Endodermal cell (in vitro differentiated cells): ENCODE data around the gene ROMO1. TPM values are rescaled to one million over a fixed set of nuclear protein-coding genes. Genes with fewer than 3 reads are reported as not detected.
A peak's percentile ranks its signal among the peaks of the same experiment; 100 is the strongest.

Experiments used
- DNase-seq: peaks from one replicate; pipeline ENCODE4 v3.0.0-alpha.2; 2017
- H3K27ac ChIP-seq: 2 replicates; pipeline ENCODE4 v1.5.1; 2013; ENCODE audit warnings: mild to moderate bottlenecking, low read depth, low read length, moderate library complexity
- H3K27me3 ChIP-seq: 2 replicates; pipeline ENCODE4 v1.6.1; 2013; ENCODE audit warnings: mild to moderate bottlenecking, low read length, moderate library complexity; ENCODE audit not compliant: insufficient read depth, control insufficient read depth, poor library complexity, severe bottlenecking
- H3K36me3 ChIP-seq: 2 replicates; pipeline ENCODE4 v1.7.0; 2013; ENCODE audit warnings: mild to moderate bottlenecking, low read length, moderate library complexity; ENCODE audit not compliant: control insufficient read depth, insufficient read depth
- H3K4me1 ChIP-seq: one replicate; pipeline ENCODE4 v1.7.0; 2013; ENCODE audit warnings: low read length; ENCODE audit not compliant: control insufficient read depth, insufficient read depth
- H3K4me3 ChIP-seq: 2 replicates; pipeline ENCODE4 v1.5.1; 2013; ENCODE audit warnings: mild to moderate bottlenecking, low read length, moderate library complexity
- H3K9ac ChIP-seq: 2 replicates; pipeline ENCODE4 v1.6.1; 2013; ENCODE audit warnings: mild to moderate bottlenecking, low read length, moderate library complexity; ENCODE audit not compliant: poor library complexity, severe bottlenecking; ENCODE audit errors: extremely low read depth
- H3K9me3 ChIP-seq: 2 replicates; pipeline ENCODE4 v1.6.1; 2013; ENCODE audit warnings: mild to moderate bottlenecking, low read length, moderate library complexity; ENCODE audit not compliant: control insufficient read depth
- H3K27ac Mint-ChIP-seq: 2 replicates; pipeline ENCODE4 v1.8.0; 2020; ENCODE audit warnings: mixed read lengths
- H3K27me3 Mint-ChIP-seq: 2 replicates; pipeline ENCODE4 v1.8.0; 2021; ENCODE audit warnings: mild to moderate bottlenecking, mixed read lengths; ENCODE audit not compliant: insufficient read depth
- H3K36me3 Mint-ChIP-seq: 2 replicates; pipeline ENCODE4 v1.8.0; 2020; ENCODE audit warnings: low read depth, mixed read lengths
- H3K4me1 Mint-ChIP-seq: 2 replicates; pipeline ENCODE4 v1.8.0; 2020; ENCODE audit warnings: mixed read lengths
- H3K4me3 Mint-ChIP-seq: 2 replicates; pipeline ENCODE4 v1.8.0; 2020; ENCODE audit warnings: mild to moderate bottlenecking, moderate library complexity, mixed read lengths
- H3K9me3 Mint-ChIP-seq: 2 replicates; pipeline ENCODE4 v1.8.0; 2020; ENCODE audit warnings: mild to moderate bottlenecking, mixed read lengths
- CTCF ChIP-seq: fragments of 200-600 bp; sonication (generic); conservative IDR thresholded peaks from 2 replicates; pipeline ENCODE4 v1.5.0; 2021; ENCODE audit warnings: antibody characterized with exemption, mild to moderate bottlenecking
- WGBS, 2 experiments: methylation state at CpG; one replicate each; pipeline versions ENCODE4 v1.1.5 to v1.1.7; 2013; ENCODE audit warnings: missing lambda C conversion rate in 2 of 2, mixed read lengths in 1 of 2; ENCODE audit not compliant: insufficient coverage in 1 of 2, insufficient read length in 1 of 2; 5-methylcytosine and 5-hydroxymethylcytosine counted together
- long read RNA-seq, 4 experiments: library from polyadenylated mRNA in 2 of 4; library from RNA in 1 of 4; library from capped mRNA in 1 of 4; stranded (forward) in 3 of 4; unstranded in 1 of 4; transcript quantifications; one replicate each; pipeline ENCODE4 v2.0.0, GENCODE V29; 2020 to 2021; ENCODE audit warnings: inconsistent platforms in 1 of 4
- polyA plus RNA-seq, 2 experiments: library from polyadenylated mRNA; stranded (reverse); fragments of 50-300 nt; gene quantifications; one replicate each; pipeline ENCODE4 v1.2.3, GENCODE V29; 2013
- total RNA-seq, 2 donors: library from RNA; stranded (reverse); fragmentation: NEBNext Ultra II Directional in 1 of 2; extraction: Animal tissue kit (Norgen Biotek cat#: 25700) in 1 of 2; gene quantifications; 2 replicates in 1 of 2; 3 replicates in 1 of 2; pipeline ENCODE4 v1.2.1, GENCODE V29; 2021

The ROMO1 gene
- 100 to 1,000 TPM; 194 to 243 TPM for total RNA-seq
- 207 TPM for polyA plus RNA-seq (2013, experiment 1 of 2)
- polyA plus RNA-seq (2013, experiment 2 of 2): 196 TPM
- long read RNA-seq, experiment 1, transcript ROMO1-201 (2 exons, 496 nt): major isoform, 38 of 98 reads
- long read RNA-seq, experiment 1, transcript ROMO1-203 (3 exons, 422 nt): minor isoform, 32 of 98 reads
- long read RNA-seq, experiment 1, transcript ROMO1-204 (3 exons, 498 nt): minor isoform, 25 of 98 reads
- long read RNA-seq, experiment 1, partial matches to known transcripts: 0 of 98 reads
- long read RNA-seq, experiment 1, other reads (novel, unspliced or antisense): 2 of 98 reads
- long read RNA-seq, experiment 2, transcript ROMO1-201 (2 exons, 496 nt): minor isoform, 9 of 89 reads
- long read RNA-seq, experiment 2, transcript ROMO1-203 (3 exons, 422 nt): major isoform, 58 of 89 reads
- long read RNA-seq, experiment 2, transcript ROMO1-204 (3 exons, 498 nt): minor isoform, 21 of 89 reads
- long read RNA-seq, experiment 2, partial matches to known transcripts: 0 of 89 reads
- long read RNA-seq, experiment 2, other reads (novel, unspliced or antisense): 0 of 89 reads
- long read RNA-seq, experiment 3, transcript ROMO1-203 (3 exons, 422 nt): major isoform, 37 of 80 reads
- long read RNA-seq, experiment 3, transcript ROMO1-201 (2 exons, 496 nt): minor isoform, 16 of 80 reads
- long read RNA-seq, experiment 3, transcript ROMO1-204 (3 exons, 498 nt): minor isoform, 25 of 80 reads
- long read RNA-seq, experiment 3, partial matches to known transcripts: 0 of 80 reads
- long read RNA-seq, experiment 3, other reads (novel, unspliced or antisense): 2 of 80 reads
- long read RNA-seq, experiment 4: 0 reads

DNA sequence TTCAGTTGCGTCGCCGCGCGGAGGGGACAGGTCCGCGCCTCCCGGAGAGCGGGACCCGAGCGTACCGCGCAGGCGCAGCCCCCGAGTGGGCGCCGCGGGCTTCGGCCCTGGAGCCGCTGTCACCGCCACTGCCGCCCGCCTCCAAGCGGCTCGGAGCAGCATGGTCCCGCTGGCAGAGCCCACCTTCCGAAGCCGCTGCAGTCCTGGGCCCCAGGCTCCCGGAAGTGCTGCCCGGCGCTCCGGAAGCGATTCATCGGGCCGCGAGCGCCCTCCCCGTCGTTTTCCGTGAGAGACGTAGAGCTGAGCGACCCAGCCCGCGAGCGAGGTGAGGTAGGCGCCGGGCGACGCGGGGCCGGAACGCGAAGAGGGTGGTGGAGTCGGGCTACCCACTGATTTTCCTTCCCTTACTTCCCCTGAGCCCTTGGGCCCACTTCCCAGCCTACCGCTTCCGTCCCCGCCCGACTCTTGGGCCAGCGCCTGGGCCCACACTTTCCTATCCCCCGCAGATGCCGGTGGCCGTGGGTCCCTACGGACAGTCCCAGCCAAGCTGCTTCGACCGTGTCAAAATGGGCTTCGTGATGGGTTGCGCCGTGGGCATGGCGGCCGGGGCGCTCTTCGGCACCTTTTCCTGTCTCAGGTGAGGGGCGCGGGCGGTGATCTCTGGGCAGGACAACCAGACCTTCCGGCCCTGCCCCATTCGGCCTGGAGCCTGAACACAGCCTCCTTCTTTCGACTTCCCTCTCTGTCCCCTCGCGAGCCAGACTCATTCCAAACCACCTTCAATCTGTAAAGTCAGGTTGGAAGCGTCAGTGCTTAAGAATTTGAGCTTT is at the start of gene ROMO1, which contains the start of gene NFS1:
Gene ROMO1, plus strand, starts transcription at position 279 of the 830 bp plus-strand sequence. Its CDS starts 228 bp downstream, at position 507.
Gene NFS1, minus strand, starts transcription at position 226 of the 830 bp plus-strand sequence. Its CDS starts 64 bp downstream, at position 162.
- Mint-ChIP-seq H3K36me3 (peaks cover 45% of the 10 kb centered on the region), H3K27ac (peak within 1 kb of the TSS; percentile 99), H3K27me3 (no peaks in the 10 kb centered on the region), H3K4me1 (peaks cover 21% of the 10 kb centered on the region), H3K9me3 (no peaks in the 10 kb centered on the region), H3K4me3 (peak within 1 kb of the TSS; percentile 94)
- peak within 1 kb of the TSS; percentile 62 for H3K27ac ChIP-seq
- H3K4me1 ChIP-seq: peaks cover 3% of the 10 kb centered on the region
- no peak for TF ChIP-seq CTCF
- 0% methylated on average over 28 to 81 of the region's 81 CpGs for WGBS, 2 experiments
- H3K27me3 ChIP-seq: no peaks in the 10 kb centered on the region
- peak within 1 kb of the TSS; percentile 87 for H3K9ac ChIP-seq
- peak; percentile 96 for DNase-seq
- peak within 1 kb of the TSS; percentile 96 for H3K4me3 ChIP-seq
- H3K36me3 ChIP-seq: peaks cover 44% of the 10 kb centered on the region
- H3K9me3 ChIP-seq: no peaks in the 10 kb centered on the region

DNA sequence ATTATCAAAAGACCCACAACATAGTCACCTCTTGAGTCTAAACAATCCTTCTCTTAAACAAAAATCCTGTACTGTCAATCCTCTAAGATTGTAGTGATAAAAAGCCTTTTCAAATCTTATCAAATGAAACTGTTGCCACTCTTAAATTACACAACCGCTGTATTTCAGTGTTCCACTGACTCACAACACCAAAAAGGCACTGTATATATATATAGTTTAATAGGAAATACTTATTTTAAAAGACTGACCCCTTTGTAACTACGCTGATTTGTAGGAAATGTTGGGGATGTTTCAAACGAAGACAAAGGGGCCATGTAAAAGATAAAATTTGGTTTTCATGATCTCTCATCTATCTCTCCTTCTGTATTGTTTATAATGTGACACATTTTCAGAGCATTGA is 48.6 kb upstream of the ROMO1 start:
- 100% methylated on average over 2 of the region's 3 CpGs for WGBS, 2 experiments
- H3K27me3 Mint-ChIP-seq: no peaks in the 10 kb centered on the region
- H3K36me3 ChIP-seq: peaks cover 66% of the 10 kb centered on the region
- H3K9ac ChIP-seq: no peak overlapping the region
- no peaks in the 10 kb centered on the region for H3K9me3 ChIP-seq
- no peaks in the 10 kb centered on the region for H3K27me3 ChIP-seq
- H3K4me1 Mint-ChIP-seq: peaks cover 6% of the 10 kb centered on the region
- no peak for TF ChIP-seq CTCF
- H3K9me3 Mint-ChIP-seq: no peaks in the 10 kb centered on the region
- no peaks in the 10 kb centered on the region for H3K4me1 ChIP-seq
- H3K27ac ChIP-seq: no peak overlapping the region
- H3K4me3 Mint-ChIP-seq: no peak overlapping the region
- no peak for DNase-seq
- H3K4me3 ChIP-seq: no peak overlapping the region
- H3K27ac Mint-ChIP-seq: no peak overlapping the region
- peaks cover 21% of the 10 kb centered on the region for H3K36me3 Mint-ChIP-seq

- no peaks in the 10 kb centered on the region for H3K9me3 ChIP-seq
- no peaks in the 10 kb centered on the region for H3K4me1 ChIP-seq
- H3K9me3 Mint-ChIP-seq: no peaks in the 10 kb centered on the region
- TF ChIP-seq CTCF: no peak
- DNase-seq: no peak
- H3K27me3 ChIP-seq: no peaks in the 10 kb centered on the region
- no peak overlapping the region for H3K9ac ChIP-seq
- H3K27me3 Mint-ChIP-seq: no peaks in the 10 kb centered on the region
- H3K36me3 Mint-ChIP-seq: peaks cover 22% of the 10 kb centered on the region
- peaks cover 71% of the 10 kb centered on the region for H3K36me3 ChIP-seq
- H3K4me3 ChIP-seq: no peak overlapping the region
- H3K27ac Mint-ChIP-seq: no peak overlapping the region
- H3K27ac ChIP-seq: no peak overlapping the region
- H3K4me1 Mint-ChIP-seq: peaks cover 5% of the 10 kb centered on the region
- no peak overlapping the region for H3K4me3 Mint-ChIP-seq
These were observed 47.2 kb upstream of the ROMO1 start for GRCh38 chr20:35651958-35652357.
